Panc1 (cell line): Measurements from ENCODE around the gene ARL2BP.

Experiments
- CTCF ChIP-seq: fragments of 450-650 bp; IDR thresholded peaks from 2 replicates; pipeline ENCODE4 v1.5.1; 2017; ENCODE audit warnings: mild to moderate bottlenecking
- POLR2AphosphoS5 ChIP-seq: IDR thresholded peaks from 2 replicates; pipeline ENCODE4 v1.6.1; 2012; ENCODE audit warnings: mild to moderate bottlenecking, low read depth, low read length, moderate library complexity
- REST ChIP-seq, 2 experiments: IDR thresholded peaks; 2 replicates each; pipeline ENCODE4 v1.6.1; 2011 to 2012; ENCODE audit warnings: low read depth in 2 of 2, control low read depth in 1 of 2, low read length in 1 of 2, mild to moderate bottlenecking in 1 of 2, moderate library complexity in 1 of 2; ENCODE audit not compliant: insufficient read depth in 1 of 2
- TCF7L2 ChIP-seq: IDR thresholded peaks from 2 replicates; pipeline ENCODE4 v1.6.1; 2011; ENCODE audit warnings: mild to moderate bottlenecking, low read depth, low read length, inconsistent platforms

- TF ChIP-seq TCF7L2 (no peak), CTCF (no peak), REST (IDR thresholded peaks at IDR 0.05; ENCODE audit: insufficient read depth in 1 of 2, low read depth in 2 of 2, low read length in 1 of 2) (no peak), POLR2AphosphoS5 (no peak)
These were observed 38.3 kb downstream of the ARL2BP start for GRCh38 chr16:57283214-57283958.
